Muscle layer of duodenum (tissue), 2 donors: ENCODE data around the gene UBALD1.

Source experiments
- H3K27ac ChIP-seq: one replicate; pipeline ENCODE4 v1.7.0; 2013; ENCODE audit warnings: mild to moderate bottlenecking, low read length
- H3K27me3 ChIP-seq: one replicate; pipeline ENCODE4 v1.7.0; 2013; ENCODE audit warnings: low read depth, mild to moderate bottlenecking, control low read depth, low read length
- H3K36me3 ChIP-seq, 2 donors: one replicate each; pipeline ENCODE4 v1.7.0; 2013; ENCODE audit warnings: low read length in 2 of 2, control low read depth in 1 of 2, mild to moderate bottlenecking in 1 of 2; ENCODE audit not compliant: insufficient read depth in 2 of 2, control insufficient read depth in 1 of 2
- H3K4me1 ChIP-seq, 2 donors: one replicate each; pipeline ENCODE4 v1.7.0; 2013; ENCODE audit warnings: low read length in 2 of 2, mild to moderate bottlenecking in 2 of 2, control low read depth in 1 of 2, moderate library complexity in 1 of 2; ENCODE audit not compliant: insufficient read depth in 2 of 2, control insufficient read depth in 1 of 2
- H3K4me3 ChIP-seq, 2 donors: one replicate each; pipeline ENCODE4 v1.7.0; 2013; ENCODE audit warnings: low read length in 2 of 2, low read depth in 1 of 2, mild to moderate bottlenecking in 1 of 2
- H3K9me3 ChIP-seq, 2 donors: one replicate each; pipeline ENCODE4 v1.7.0; 2013; ENCODE audit warnings: low read length in 2 of 2, control low read depth in 1 of 2, mild to moderate bottlenecking in 1 of 2; ENCODE audit not compliant: control insufficient read depth in 1 of 2
- donor health status: healthy.

The UBALD1 gene

GRCh38 chr16:4602331-4602730 is 12.4 kb downstream of the UBALD1 start:
- Histone ChIP-seq H3K4me3 (no peak overlapping the region), H3K27ac (no peak overlapping the region), H3K36me3 (peaks cover 0 to 6% of the 10 kb centered on the region in 2 donors), H3K4me1 (peaks cover 0 to 8% of the 10 kb centered on the region in 2 donors), H3K9me3 (no peaks in the 10 kb centered on the region), H3K27me3 (no peaks in the 10 kb centered on the region)

GRCh38 chr16:4601864-4602186 is 12.9 kb downstream of the UBALD1 start:
- Histone ChIP-seq H3K27ac (no peak overlapping the region), H3K27me3 (no peaks in the 10 kb centered on the region), H3K4me3 (no peak overlapping the region), H3K4me1 (peaks cover 0 to 8% of the 10 kb centered on the region in 2 donors), H3K36me3 (peaks cover 0 to under 1% of the 10 kb centered on the region in 2 donors), H3K9me3 (no peaks in the 10 kb centered on the region)

- no peak overlapping the region for H3K27ac ChIP-seq
- H3K36me3 ChIP-seq, result no peaks in the 10 kb centered on the region
- H3K4me1 ChIP-seq, result peaks cover 0 to 8% of the 10 kb centered on the region in 2 donors
- no peak overlapping the region for H3K4me3 ChIP-seq
- H3K9me3 ChIP-seq, result no peaks in the 10 kb centered on the region
- H3K27me3 ChIP-seq, result no peaks in the 10 kb centered on the region
Observed at GRCh38 chr16:4601036-4601863, 13.4 kb downstream of the UBALD1 start.

GRCh38 chr16:4599545-4599944 is 15.1 kb downstream of the UBALD1 start:
- H3K27ac ChIP-seq, result no peak overlapping the region
- H3K9me3 ChIP-seq, result no peaks in the 10 kb centered on the region
- no peaks in the 10 kb centered on the region for H3K27me3 ChIP-seq
- H3K4me3 ChIP-seq, result no peak overlapping the region
- peaks cover 0 to 8% of the 10 kb centered on the region in 2 donors for H3K4me1 ChIP-seq
- no peaks in the 10 kb centered on the region for H3K36me3 ChIP-seq

- Histone ChIP-seq H3K4me3 (no peak overlapping the region), H3K27me3 (no peaks in the 10 kb centered on the region), H3K9me3 (no peaks in the 10 kb centered on the region), H3K36me3 (no peaks in the 10 kb centered on the region), H3K4me1 (peaks cover 0 to 8% of the 10 kb centered on the region in 2 donors), H3K27ac (no peak overlapping the region)
Observed at GRCh38 chr16:4599037-4599436, 15.7 kb downstream of the UBALD1 start.

GRCh38 chr16:4597174-4597573 is 17.5 kb downstream of the UBALD1 start:
- H3K9me3 ChIP-seq, result no peaks in the 10 kb centered on the region
- no peak overlapping the region for H3K27ac ChIP-seq
- no peak overlapping the region for H3K4me3 ChIP-seq
- peaks cover 0 to 8% of the 10 kb centered on the region in 2 donors for H3K4me1 ChIP-seq
- no peaks in the 10 kb centered on the region for H3K36me3 ChIP-seq
- no peaks in the 10 kb centered on the region for H3K27me3 ChIP-seq

- Histone ChIP-seq H3K4me3 (no peak overlapping the region), H3K27ac (no peak overlapping the region), H3K4me1 (no peaks in the 10 kb centered on the region)
Observed at GRCh38 chr16:4594433-4595410, 20.0 kb downstream of the UBALD1 start.

GRCh38 chr16:4593086-4593485 is 21.6 kb downstream of the UBALD1 start:
- Histone ChIP-seq H3K4me3 (no peak overlapping the region), H3K27ac (no peak overlapping the region), H3K4me1 (no peaks in the 10 kb centered on the region), H3K27me3 (no peaks in the 10 kb centered on the region), H3K36me3 (no peaks in the 10 kb centered on the region), H3K9me3 (peaks cover 0 to 4% of the 10 kb centered on the region in 2 donors)

More at GRCh38 chr16:4594433-4595410, 20.0 kb downstream of the UBALD1 start:
- Histone ChIP-seq H3K36me3 (no peaks in the 10 kb centered on the region), H3K9me3 (no peaks in the 10 kb centered on the region), H3K27me3 (no peaks in the 10 kb centered on the region)

- H3K36me3 ChIP-seq, result no peaks in the 10 kb centered on the region
- H3K27ac ChIP-seq, result no peak overlapping the region
- H3K4me3 ChIP-seq, result no peak overlapping the region
- H3K9me3 ChIP-seq, result peaks cover 0 to 9% of the 10 kb centered on the region in 2 donors
- H3K4me1 ChIP-seq, result no peaks in the 10 kb centered on the region
- H3K27me3 ChIP-seq, result no peaks in the 10 kb centered on the region
Observed at GRCh38 chr16:4591706-4592470, 22.8 kb downstream of the UBALD1 start.

- Histone ChIP-seq H3K4me1 (no peaks in the 10 kb centered on the region), H3K27me3 (no peaks in the 10 kb centered on the region), H3K36me3 (no peaks in the 10 kb centered on the region), H3K4me3 (no peak overlapping the region), H3K9me3 (peaks cover 0 to 9% of the 10 kb centered on the region in 2 donors), H3K27ac (no peak overlapping the region)
Observed at GRCh38 chr16:4591191-4591590, 23.5 kb downstream of the UBALD1 start.

GRCh38 chr16:4588961-4589360 is 25.7 kb downstream of the UBALD1 start:
- Histone ChIP-seq H3K4me1 (no peaks in the 10 kb centered on the region), H3K27ac (no peak overlapping the region), H3K9me3 (peaks cover 0 to 9% of the 10 kb centered on the region in 2 donors), H3K4me3 (no peak overlapping the region), H3K27me3 (no peaks in the 10 kb centered on the region), H3K36me3 (no peaks in the 10 kb centered on the region)
